HuH-7.5 (cell line): Measurements from ENCODE around the gene OR56A4.
"Not testable (repeated sequence)": the region's sequence is repeated elsewhere in the genome, so short reads cannot be mapped to it uniquely, and the experiment has no call there.

Experiments
- DNase-seq: peaks from one replicate; pipeline ENCODE4 v3.0.0; 2011; ENCODE audit warnings: low spot score

Gene OR56A4

DNA sequence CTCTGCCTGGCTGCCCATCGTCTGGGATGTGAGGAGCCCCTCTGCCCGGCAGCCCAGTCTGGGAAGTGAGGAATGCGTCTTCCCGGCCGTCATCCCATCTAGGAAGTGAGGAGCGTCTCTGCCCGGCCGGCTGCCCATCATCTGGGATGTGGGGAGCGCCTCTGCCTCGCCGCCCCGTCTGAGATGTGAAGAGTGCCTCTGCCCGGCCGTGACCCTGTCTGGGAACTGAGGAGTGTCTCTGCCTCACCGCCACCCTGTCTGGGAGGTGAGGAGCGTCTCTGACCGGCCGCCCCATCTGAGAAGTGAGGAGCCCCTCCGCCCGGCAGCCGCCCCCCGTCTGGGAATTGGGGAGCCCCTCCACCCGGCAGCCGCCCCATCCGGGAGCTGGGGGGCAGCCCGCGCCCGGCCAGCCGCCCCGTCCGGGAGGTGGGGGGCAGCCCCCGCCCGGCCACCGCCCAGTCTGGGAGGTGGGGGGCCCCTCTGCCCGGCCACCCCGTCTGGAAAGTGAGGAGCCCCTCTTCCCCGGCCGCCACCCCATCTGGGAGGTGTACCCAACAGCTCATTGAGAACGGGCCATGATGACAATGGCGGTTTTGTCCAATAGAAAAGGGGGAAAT lies 45.9 kb downstream of the OR56A4 start:
- not testable (repeated sequence) for DNase-seq

DNA sequence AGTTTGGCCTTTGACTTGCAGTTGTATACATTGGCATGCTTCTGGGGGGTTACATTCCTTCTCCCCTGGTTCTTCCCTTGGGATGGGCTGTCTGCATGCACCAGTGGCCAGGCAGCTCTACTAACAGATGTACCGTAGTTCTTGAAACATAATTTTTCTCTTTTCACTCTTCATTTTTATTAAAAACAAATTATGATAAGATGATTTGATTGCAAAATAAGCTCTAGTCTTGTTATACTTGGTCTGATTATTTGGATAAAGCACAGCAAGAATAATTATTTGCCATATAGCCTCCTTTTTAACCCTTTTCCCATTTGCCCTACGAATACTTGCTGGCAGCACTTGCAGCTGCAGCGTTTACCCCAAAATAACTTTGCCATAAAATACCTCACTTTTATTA lies 51.2 kb downstream of the OR56A4 start:
- no peak for DNase-seq
